Measurements from ENCODE around the gene TUBGCP2.

DNA sequence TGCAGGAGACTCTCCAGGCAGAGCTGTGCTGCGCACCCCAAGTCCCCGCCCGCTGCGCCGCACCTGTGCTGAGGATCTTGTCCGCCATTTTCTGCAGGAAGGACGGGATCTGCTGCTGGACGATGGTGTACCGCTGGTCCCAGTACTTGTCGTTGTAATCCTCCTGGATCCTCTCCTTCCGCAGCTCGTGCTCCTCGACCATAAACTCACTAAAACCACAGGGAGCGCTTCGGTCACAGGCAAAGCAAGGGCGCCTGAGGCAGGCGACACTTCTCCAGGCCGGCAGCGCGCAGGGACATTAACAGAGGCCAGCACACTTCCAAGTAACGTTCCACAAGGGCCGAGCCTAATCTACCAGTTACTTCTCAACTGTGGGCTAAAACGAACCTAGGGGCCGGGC, 18.9 kb downstream of the TUBGCP2 start:
- TF ChIP-seq, protein P1, sequence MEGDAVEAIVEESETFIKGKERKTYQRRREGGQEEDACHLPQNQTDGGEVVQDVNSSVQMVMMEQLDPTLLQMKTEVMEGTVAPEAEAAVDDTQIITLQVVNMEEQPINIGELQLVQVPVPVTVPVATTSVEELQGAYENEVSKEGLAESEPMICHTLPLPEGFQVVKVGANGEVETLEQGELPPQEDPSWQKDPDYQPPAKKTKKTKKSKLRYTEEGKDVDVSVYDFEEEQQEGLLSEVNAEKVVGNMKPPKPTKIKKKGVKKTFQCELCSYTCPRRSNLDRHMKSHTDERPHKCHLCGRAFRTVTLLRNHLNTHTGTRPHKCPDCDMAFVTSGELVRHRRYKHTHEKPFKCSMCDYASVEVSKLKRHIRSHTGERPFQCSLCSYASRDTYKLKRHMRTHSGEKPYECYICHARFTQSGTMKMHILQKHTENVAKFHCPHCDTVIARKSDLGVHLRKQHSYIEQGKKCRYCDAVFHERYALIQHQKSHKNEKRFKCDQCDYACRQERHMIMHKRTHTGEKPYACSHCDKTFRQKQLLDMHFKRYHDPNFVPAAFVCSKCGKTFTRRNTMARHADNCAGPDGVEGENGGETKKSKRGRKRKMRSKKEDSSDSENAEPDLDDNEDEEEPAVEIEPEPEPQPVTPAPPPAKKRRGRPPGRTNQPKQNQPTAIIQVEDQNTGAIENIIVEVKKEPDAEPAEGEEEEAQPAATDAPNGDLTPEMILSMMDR (conservative IDR thresholded peaks at IDR 0.05; ENCODE audit: low read length): no peak
- no peak for TF ChIP-seq EZH2phosphoT487 (IDR thresholded peaks at IDR 0.05; ENCODE audit: borderline replicate concordance)

Measured in Loucy (cell line).